ENCODE results near the gene ACAP2. TPM values are rescaled to one million over a fixed set of nuclear protein-coding genes. Genes with fewer than 3 reads are reported as not detected.

The ACAP2 gene
- total and polyA plus RNA-seq, 2 experiments from 2014 or later = 45.6 to 104 TPM

- Histone ChIP-seq H3K9me2 (ENCODE audit: insufficient read depth) (no peaks in the 10 kb centered on the region), H3F3A (replicated peaks; ENCODE audit: low read depth) (peaks cover 21% of the 10 kb centered on the region; the same call in 1 of the 2 replicates), H3K36me3 (ENCODE audit: insufficient read depth) (no peaks in the 10 kb centered on the region), H3K4me1 (ENCODE audit: insufficient read depth) (peaks cover 19% of the 10 kb centered on the region), H3K27me3 (ENCODE audit: insufficient read depth) (no peaks in the 10 kb centered on the region), H3K79me2 (replicated peaks; ENCODE audit: insufficient read depth) (peaks cover 79% of the 10 kb centered on the region), H3K4me2 (no peak overlapping the region), H4K20me1 (replicated peaks; ENCODE audit: insufficient read depth) (peaks cover 67% of the 10 kb centered on the region), H3K27ac (ENCODE audit: low read depth) (no peak overlapping the region), H2AFZ (no peak overlapping the region), H3K4me3 (no peak overlapping the region)
- TF ChIP-seq REST (IDR thresholded peaks at IDR 0.05; ENCODE audit: unreplicated experiment) (no peak), POLR2AphosphoS5 (IDR thresholded peaks at IDR 0.05; ENCODE audit: low read depth) (no peak), EZH2phosphoT487 (IDR thresholded peaks at IDR 0.05; ENCODE audit: unreplicated experiment) (no peak), ZNF462 (CRISPR knock-in tag; IDR thresholded peaks at IDR 0.05) (no peak), ZNF114 (CRISPR knock-in tag; IDR thresholded peaks at IDR 0.05) (no peak), STAT1 (IDR thresholded peaks at IDR 0.05; ENCODE audit: unreplicated experiment) (no peak), EZH2 (IDR thresholded peaks at IDR 0.05; ENCODE audit: low read depth, unreplicated experiment) (no peak), JUNB (IDR thresholded peaks at IDR 0.05; ENCODE audit: unreplicated experiment) (no peak), NANOG (IDR thresholded peaks at IDR 0.05; ENCODE audit: borderline replicate concordance) (no peak)
- Mint-ChIP-seq H3K27ac (no peak overlapping the region), H3K9me3 (no peaks in the 10 kb centered on the region), H3K4me3 (no peak overlapping the region), H3K36me3 (ENCODE audit: low read depth) (peaks cover 19% of the 10 kb centered on the region), H3K4me1 (peaks cover 33% of the 10 kb centered on the region), H3K27me3 (ENCODE audit: insufficient read depth, low read depth, poor library complexity) (peaks cover 4% of the 10 kb centered on the region)
- ATAC-seq (no peak), DNase-seq (ENCODE audit: low spot score) (no peak)
Observed at GRCh38 chr3:195263193-195263924, 179.5 kb downstream of the ACAP2 start.
